Activated gamma-delta T cell (primary cell): Measurements from ENCODE around the gene AK1.

Experiments used
- DNase-seq: peaks from one replicate; lab custom pipeline; 2025; lab: John Stamatoyannopoulos, UW

The AK1 gene

DNA sequence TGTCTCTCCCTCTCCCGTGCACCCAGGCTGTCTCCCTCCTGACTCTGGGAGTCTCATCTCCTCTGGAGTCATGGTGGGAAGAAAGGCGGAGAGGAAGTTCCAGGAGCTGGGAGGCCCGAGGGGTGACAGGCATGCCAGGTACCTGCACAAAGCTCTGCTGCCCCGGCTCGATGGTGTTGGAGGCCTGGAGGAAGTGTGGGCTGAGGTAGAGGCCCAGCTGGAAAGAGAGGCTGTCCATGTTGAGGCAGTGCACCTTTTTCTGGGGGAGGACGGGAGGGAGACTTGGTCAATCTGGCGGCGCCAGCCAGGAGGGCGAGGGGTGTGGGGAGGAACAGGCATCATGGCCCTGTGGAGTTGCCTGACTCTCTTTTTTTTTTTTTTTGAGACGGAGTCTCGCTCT lies 58.9 kb downstream of the AK1 start:
- DNase-seq = no peak

DNA sequence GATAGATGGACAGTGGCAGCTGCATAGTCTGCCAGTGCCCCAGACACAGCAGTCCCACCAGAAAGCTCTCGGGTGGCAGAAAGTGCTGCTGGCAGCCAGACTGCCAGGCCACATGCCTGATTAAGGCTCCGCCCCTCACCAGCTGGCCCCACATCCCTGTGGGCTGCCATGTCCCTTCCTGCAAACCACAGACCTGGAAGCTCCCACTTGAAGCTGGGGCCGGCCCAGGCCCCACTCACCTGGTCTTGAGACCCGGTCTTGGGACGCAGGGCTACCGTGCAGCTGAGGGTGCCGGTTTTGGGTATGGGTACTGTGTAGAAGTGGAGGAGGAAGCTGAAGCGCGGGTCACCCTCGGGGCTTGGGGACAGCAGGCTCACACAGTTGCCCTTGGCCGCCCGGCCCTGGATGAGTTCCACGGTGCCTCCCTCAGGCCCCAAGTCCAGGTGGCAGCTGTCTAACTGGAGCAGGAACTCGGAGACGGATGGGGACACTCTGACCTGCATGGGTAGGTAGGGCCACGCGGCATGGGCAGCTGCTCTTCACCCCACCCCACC lies 59.5 kb downstream of the AK1 start:
- DNase-seq = no peak

DNA sequence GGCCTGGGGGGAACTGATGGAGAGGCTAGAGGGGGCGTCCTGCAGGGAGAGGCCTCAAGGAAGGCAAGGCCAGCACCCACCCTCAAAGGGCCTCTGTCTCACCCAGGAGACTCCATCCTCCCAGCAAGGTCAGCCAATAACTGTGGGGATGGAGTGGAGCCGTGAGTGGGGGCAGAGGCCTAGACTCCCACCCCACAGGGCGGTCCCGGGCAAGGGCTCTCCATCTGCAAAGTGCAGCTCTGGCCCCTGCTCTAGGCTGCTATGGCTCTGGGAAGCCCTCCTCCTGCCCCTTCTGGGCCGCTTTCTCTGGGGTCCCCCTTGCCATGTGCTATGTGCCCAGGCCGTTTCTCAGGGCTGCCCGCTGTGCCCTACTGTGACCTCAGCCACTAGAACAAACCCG lies 60.7 kb downstream of the AK1 start:
- DNase-seq = no peak
